Right renal pelvis (tissue), 4 donors: ENCODE measurements around the gene CTAGE6. TPM values are rescaled to one million over a fixed set of nuclear protein-coding genes. Genes with fewer than 3 reads are reported as not detected.
"Not testable (repeated sequence)": the region's sequence is repeated elsewhere in the genome, so short reads cannot be mapped to it uniquely, and the experiment has no call there.

Source experiments
- DNase-seq, 4 donors: peaks; one replicate each; pipeline ENCODE4 v3.0.0-alpha.2; 2013; ENCODE audit warnings: low read depth in 4 of 4, low spot score in 3 of 4, missing footprints in 1 of 4
- polyA plus RNA-seq, 4 donors: library from polyadenylated mRNA; unstranded; fragments of 120-200 nt; gene quantifications; one replicate each; pipeline ENCODE4 v1.2.1, GENCODE V29; 2013; ENCODE audit not compliant: insufficient read length in 4 of 4

CTAGE6 gene, protein sequence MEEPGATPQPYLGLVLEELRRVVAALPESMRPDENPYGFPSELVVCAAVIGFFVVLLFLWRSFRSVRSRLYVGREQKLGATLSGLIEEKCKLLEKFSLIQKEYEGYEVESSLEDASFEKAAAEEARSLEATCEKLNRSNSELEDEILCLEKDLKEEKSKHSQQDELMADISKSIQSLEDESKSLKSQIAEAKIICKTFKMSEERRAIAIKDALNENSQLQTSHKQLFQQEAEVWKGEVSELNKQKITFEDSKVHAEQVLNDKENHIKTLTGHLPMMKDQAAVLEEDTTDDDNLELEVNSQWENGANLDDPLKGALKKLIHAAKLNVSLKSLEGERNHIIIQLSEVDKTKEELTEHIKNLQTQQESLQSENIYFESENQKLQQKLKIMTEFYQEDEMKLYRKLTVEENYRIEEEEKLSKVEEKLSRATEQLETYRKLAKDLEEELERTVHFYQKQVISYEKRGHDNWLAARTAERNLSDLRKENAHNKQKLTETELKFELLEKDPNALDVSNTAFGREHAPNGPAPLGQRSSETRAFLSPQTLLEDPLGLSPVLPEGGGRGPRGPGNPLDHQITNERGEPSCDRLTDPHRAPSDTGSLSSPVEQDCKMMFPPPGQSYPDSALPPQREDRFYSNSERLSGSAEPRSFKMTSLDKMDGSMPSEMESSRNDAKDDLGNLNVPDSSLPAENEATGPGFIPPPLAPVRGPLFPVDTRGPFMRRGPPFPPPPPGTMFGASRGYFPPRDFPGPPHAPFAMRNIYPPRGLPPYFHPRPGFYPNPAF
- polyA plus RNA-seq, result under 1 TPM in 1 of 4 donors, not detected in 3; 0.06 TPM

DNA sequence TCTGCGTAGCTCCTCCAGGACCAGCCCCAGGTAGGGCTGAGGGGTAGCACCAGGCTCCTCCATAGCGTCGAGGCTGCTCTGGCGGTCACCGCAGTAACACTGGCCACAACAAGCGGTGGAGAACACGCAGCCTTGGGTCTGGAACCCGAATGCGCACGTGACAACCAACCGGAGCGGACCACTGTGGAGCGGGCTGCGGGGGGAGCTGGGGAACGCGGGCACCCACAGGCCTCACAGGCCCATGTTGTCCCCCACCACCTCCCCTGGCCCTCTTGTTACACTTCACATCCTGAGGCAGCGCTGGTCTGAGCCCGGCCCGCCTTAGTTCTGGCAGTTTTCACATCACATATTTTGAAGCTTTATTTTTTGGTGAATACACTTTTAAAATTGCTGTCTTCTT lies at the start of gene CTAGE6:
Gene CTAGE6 (minus strand): TSS at position 101 of the 400 bp plus-strand sequence. CDS start 38 bp downstream, at position 63.
- not testable (repeated sequence) for DNase-seq

DNA sequence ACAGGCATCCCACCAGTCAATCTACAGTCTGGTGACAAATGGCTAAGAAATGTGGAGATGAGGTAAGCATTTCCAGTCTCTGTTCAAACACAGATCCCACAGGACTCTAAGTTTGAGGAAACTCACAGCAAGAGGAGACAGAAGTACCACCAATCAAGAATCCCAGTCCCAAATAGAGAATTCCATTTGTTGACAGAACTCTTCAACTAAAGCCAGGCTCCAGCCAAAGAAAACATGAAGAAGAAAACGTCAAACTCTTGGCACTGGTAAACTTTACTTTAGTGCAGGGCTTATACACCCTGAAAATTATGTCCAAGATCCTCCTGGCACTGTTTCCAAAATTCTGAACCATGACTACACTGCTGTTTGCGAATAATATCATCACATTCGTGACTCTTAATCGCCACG lies 49.2 kb upstream of the CTAGE6 start:
- not testable (repeated sequence) for DNase-seq

DNA sequence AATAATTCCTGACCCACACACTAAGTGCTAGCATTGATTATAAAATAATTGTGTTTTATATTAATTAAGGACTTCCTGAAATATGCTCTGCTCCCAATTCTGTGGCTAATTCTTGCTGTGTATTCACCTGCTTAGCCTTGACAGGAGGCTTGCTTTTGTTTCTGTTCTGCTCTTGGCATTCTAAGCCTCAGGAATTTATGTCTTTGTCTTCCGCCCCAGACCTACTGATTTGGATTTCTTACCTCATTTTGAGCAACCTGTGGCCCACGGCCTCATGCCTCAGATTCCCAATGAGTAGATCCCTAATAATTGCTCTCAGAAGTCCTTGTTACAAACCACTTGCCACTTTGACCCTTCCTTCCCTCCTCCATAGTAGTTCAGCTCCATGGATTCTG lies 40.4 kb upstream of the CTAGE6 start:
- not testable (repeated sequence) for DNase-seq

DNA sequence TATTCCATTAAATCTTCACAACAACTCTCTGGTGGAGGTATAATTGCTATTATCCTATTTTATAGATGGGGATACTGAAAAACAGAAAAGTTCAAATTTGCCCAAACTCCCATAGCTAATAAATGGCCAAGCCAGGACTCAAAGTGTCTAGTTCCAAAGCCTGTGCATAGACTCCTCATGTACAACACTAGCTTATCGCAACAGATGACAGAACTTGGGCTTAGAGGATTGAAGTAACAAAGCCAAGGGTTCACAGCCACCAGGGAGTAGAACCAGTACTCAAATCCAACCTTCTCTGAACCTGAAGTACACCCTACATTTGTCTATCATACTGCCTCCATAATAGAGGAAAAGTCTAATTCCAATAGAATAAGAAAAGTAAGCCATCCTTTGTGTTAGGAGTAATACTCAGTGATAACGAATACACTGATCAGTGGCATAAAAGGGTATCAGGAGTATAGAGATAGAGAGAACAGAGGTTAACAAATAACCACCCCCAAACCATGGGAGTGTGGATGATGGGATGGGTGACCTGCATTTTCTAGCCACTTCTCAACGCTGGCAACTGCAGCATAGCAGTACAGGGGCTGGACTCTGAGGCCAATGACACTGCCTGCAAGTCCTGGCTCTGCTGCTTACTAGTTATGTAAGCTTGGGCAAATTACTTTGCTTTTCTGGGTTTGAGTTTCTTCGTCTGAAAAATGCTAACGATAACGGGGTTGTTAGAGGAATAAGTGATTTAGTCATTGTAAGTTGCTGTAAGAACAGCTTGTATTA lies 39.8 kb upstream of the CTAGE6 start:
- DNase-seq, result not testable (repeated sequence)

DNA sequence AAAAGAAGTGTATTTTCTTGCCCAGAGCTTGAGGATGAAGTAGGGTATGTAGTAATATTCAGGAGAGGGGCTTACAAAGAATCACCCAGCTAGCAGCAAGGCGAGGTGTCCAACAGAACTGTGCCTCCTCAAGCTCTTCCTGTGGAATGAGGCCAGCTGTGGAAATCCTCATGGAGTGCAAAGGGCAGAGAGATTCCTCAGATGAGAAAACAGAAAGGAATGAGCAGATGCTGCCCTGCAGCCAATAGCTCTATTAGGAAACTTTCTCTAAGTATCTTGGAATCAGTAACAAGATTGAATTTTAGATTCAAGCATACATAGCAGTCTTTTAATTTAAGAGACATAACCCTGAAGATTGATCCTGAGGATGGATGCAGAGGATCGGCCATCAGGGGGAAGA lies 38.2 kb upstream of the CTAGE6 start:
- DNase-seq, result not testable (repeated sequence)

DNA sequence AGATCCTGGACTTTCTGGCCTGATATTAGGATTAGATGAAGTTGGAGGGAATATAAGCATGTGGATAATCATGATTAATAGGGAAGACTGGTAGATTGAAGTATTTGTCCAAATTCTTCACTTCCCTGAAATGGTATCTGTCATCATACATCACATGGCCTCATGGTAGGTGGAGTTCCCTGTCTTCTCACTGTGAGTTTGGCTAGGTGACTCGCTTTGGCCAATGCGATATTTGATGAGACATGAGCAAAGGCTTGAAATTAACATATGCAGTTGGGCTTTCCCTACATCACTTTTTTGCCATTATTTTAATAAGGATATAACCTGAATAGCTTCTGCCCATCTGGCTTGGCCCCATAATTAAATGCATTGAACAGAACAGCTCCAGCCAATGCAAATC lies 35.1 kb upstream of the CTAGE6 start:
- DNase-seq, result not testable (repeated sequence)

DNA sequence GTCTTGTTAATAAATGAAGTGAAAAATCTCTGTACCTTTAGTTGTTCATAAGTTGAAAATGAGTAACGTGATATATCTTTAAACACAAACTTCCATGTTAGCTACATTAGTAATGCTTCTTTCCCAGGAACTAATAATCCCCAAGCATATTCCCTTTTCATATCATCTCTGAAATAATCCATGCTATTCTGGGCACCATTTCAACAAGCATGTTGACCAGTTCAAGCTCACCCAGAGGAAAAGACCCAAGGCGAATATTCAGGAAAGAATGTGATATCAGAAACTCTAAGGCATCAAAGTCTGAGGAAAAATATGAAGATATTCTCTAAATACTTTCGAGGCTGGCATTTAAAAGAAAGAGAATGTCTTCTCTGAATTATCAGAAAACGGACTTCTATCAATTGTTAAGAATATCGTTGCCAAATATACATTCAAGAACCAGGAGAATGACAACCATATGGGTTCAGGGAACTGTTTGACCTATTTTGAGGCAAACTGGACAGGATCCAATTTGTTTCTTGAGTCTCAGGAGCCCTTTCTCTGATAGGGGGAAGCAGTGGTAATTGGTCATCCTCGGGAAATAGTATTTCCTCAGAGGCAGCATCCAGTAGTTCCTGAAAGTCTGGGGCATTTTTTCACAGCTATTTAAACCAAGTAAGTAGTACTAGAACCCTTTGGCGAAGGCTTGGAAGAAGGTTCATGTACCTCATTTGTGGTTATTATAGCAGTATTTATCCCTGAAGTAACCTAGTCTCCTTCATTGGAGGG lies 28.1 kb upstream of the CTAGE6 start:
- not testable (repeated sequence) for DNase-seq

DNA sequence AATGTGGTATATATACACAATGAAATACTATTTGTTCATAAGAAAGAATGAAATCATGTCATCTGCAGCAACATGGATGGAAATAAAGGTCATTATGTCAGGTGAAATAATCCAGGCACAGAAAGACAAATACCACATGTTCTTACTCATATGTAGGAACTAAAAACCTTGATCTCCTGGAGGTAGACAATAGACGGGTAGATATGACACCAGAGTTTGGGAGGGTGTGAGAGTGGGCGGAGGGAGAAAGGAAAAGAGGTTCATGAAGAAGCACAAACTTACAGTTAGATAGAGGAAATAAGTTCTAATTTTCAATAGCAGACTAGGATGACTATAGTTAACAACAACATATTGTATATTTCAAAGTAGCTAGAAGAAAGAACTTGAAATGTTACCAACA lies 22.1 kb upstream of the CTAGE6 start:
- DNase-seq, result not testable (repeated sequence)

DNA sequence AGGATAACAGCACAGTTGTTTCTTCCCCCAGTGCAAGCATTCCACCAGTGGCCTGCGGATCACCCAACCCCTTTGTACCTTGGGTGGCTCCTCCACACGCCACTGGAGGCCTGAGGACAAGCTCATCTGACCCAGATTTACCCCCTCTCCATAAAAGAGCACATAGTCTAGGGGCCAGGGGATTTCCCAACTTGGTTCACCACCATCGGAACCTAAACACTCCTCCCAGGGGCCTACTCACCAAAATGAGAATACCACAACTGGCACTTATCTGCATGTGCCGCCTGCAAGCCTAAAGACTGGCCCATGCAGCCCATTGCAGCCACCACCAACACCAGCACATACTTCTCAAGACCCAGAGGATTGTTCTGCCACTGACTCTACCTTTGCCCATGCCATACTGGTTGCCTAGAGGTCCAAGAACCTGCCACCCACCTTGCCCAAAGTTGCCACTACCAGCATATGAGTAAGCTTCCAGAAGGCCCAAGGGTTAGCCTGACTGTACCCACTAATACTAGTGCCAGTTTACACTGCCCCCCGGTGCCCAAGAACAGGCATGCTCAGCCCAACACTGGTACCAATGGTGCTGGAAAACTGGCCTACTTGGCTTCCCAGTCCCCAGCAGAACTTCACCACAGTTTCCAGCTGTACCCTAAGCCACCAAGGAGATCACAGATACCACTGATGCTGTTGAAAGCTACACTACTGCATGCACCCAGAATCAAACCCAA lies 15.4 kb upstream of the CTAGE6 start:
- not testable (repeated sequence) for DNase-seq

DNA sequence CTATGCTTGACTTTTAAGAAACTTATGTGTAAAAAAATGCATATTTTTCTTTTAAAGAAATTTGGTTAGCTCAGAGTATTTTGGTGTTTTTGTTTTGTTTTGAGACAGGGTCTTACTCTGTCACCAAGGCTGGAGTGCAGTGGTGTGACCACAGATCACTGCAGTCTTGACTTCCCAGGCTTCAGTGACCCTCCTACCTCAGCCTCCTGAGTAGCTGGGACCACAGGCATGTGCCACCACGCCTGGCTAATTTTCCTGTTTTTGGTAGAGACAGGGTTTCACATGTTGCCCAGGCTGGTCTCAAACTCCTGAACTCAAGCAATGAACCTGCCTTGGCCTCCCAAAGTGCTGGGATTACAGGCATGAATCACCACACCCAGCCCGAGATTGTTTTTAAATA lies 10.0 kb upstream of the CTAGE6 start:
- not testable (repeated sequence) for DNase-seq

DNA sequence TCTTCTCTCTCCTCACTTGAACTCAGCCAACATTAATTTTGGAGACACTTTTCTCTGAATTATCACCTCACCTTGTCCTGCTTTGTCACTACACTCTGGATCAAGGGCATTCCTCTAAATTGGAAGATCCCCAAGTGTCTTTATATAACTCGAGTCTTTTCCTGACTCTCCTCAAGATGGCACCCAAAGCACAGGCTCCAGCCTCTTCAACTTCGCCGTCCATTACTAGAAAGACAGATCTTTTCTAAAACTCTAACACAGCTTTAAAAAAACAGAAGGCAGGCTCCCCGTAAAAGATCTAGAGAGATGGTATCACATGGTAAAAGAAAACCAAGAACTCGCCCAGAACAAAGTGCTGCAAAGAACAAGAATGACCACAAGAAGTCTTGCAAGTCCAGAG lies 8.2 kb upstream of the CTAGE6 start:
- not testable (repeated sequence) for DNase-seq

DNA sequence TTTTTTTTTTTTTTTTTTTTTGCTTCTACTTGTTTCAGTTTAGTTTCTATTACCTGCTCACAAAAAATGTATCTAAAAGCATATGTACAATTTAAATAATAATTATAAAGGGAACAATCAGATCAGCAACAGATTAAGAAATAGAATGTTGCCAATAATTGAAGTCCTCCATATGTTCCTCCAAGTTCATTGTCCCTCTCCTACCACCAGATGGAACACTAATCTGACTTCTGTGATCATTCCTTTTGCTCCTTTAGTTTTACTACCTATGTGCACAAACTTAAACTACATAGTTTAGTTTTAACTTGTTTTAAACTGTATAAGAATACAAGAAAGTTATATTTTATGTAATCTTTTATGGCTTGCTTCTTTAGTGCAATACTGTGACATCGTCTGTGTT lies 5.6 kb upstream of the CTAGE6 start:
- DNase-seq, result not testable (repeated sequence)

DNA sequence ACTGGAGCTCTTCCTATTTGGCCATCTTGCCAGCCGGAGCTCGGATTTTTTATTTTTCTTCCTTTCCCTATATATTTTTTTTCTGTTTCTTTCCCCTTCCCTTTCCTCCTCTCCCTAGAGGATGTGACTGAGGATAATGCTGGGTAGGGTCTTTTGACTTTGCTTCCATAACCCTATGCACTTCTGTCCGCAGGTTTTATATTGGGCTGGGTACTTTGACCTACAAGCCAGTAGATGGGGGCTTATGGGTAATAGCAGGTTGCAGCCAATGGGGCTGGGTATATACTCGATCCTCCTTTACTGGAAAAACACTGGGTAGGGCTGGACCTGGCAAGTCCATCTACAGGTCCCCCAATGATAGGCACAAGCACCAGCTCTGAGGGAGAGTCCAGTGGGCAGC lies 12.2 kb downstream of the CTAGE6 start:
- not testable (repeated sequence) for DNase-seq

DNA sequence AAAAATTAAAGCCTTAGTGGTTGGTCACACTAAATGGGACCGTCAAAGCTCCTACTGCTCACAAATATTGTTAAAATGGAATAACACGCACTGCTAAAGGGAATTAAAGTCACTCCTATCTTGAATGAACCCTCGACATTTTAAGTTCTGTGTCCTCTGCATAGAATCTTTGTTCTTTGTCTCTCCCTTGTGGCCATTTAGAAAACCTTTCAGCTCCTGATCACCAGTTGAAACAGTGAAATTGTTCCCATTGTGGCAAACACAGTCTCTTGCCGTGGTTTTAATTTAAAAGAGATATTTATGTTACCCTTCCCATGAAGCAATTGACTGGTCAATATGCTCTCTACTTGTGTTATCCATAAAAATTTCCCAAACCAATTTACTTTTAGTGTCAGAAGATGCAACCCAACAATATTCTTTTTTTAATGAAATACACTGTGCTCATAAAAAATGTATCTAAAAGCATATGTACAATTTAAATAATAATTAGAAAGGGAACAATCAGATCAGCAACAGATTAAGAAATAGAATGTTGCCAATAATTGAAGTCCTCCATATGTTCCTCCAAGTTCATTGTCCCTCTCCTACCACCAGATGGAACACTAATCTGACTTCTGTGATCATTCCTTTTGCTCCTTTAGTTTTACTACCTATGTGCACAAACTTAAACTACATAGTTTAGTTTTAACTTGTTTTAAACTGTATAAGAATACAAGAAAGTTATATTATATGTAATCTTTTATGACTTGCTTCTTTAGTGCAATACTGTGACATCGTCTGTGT lies 20.3 kb downstream of the CTAGE6 start:
- peak in 1 of 4 donors; percentile 20 for DNase-seq

DNA sequence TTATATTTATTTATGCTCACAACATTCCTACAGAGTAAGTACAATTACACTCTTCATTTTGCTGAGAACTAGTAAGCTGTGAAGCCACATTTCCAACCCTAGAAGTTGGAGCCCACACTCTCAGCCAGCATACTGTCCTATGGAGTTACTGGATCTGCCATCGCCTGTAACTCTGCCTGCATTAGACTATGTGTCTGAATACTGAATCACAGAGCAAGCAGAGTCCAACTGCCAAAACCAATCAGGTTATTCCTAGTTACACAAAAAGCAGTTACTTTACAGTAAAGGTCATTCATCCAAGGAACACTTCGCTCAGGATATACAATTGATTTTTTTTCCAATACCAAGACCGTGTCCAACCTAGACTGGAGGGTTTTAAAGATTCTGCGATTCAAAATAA lies 21.5 kb downstream of the CTAGE6 start:
- DNase-seq, result no peak

DNA sequence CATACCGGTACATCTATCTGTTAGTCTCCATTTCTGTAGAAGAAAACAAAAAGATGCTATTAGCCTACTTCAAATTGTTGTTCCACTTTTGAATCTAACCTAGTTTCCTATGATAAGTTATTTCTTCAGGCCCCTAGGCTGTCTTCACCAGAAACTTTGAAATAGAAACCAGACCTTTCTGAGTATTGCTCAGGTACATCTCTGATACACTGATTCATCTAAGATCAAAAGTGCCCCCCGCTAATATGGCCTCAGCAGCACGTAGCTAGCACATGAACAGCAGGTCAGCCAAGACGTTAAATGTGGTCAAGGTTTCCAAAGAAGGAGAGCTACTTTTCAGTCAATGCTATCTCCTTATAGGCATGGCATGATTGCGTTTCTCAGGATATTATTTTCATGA lies 23.6 kb downstream of the CTAGE6 start:
- DNase-seq, result no peak

DNA sequence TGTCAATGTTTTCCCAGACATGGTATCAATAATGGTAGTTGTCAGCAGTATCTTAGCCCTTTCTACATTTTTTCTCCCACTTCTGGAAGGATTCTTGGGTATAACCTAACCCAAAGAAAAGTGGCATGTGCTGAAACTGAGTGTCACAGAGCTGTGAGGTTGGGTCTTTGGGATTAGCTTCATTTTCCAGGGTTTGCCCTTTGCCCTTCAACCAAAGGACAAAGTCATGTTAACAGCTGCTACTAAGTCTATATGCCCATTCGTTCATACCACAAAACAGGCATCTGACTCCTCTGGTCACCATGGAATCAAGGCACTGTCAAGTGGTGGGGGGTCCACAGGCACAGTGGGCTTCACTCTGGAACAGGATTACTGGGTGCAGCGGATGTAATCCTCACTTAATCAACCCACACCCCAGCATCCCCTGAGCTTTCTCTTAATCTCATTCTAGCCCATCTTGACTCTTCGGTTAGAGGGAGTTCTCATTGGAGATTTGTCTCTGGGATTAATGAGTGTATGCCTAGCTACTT lies 29.1 kb downstream of the CTAGE6 start:
- no peak for DNase-seq

DNA sequence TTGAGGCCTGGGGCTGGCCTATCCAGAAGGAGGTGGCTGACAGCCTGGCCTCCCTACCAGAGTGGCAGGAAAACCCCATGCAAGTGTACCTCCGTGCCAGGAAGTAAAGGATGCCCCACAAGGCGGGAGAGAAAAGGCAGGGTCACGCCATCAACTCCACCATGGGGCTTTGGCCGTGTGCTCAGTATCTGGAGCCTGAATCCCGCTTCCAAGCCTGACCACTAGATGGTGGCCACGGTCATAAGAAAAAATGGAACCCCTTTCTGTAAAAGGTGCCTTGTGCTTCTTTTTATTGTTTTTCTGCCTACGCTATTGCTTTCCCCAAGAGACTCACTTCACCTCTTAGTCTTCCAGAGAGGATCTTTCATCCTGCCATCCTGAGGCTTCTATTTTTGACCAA lies 29.9 kb downstream of the CTAGE6 start:
- DNase-seq, result not testable (repeated sequence)
